NOMO-1 treated with DMSO at 0.1 percent for 48 hours (cell line): ENCODE data around the gene INHBB.
"Not testable (repeated sequence)": the region's sequence is repeated elsewhere in the genome, so short reads cannot be mapped to it uniquely, and the experiment has no call there.

Experiments
- DNase-seq: peaks from one replicate; lab custom pipeline; 2025; ENCODE audit not compliant: unreplicated experiment; lab: John Stamatoyannopoulos, UW

Gene INHBB

DNA sequence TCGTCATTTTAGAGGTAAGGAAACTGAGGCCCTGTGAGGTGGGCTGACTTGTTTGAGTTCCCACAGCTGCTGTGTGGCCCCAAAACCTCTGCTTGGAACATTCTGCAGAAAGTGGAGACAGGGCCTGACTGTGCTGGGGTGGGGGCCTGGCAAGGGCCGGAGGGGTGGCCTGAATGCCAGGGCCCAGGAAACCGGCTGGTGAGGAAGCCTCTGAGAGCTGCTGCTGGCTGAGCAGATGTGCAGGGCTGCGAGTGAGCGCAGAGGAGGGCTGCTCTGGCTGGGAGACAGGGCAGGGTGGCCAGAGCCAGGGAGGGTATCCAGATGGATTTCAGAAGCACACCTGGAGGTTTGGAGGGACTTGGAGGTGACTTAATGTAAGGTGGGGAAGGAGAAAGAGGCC is 29.9 kb upstream of the INHBB start:
- DNase-seq: no peak

DNA sequence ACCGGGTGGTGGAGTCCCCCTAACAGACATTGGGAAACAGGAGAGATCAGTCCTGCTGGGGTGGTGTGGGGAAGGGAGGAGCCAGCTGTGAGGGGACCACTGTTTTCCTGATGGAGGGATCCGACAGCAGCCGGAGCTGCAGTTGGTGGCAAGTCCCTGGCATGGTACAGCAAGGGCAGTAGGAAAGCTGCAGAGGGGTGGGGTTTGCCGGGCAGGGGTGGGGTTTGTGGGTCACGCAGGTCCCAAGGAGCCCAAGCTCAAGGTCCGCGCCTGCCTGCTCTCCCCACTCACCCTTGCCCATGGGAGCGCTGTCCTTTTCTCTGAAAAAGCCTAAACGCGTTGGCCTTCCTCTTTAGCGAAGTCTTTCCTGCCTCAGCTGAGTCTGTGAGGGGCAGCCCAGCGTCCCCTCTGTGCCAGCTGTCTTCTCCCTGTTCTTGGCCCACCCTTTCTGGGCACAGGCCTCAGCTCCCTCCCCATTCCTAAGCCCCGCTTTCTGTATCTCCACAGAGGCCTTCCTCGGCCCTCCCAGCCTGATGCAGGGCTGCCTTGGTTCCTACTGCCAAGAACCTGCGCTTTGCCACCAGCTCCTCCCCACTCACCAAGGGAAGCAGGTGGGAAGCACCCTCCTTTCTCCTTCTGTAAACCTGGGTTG is 29.3 kb upstream of the INHBB start:
- DNase-seq: no peak

DNA sequence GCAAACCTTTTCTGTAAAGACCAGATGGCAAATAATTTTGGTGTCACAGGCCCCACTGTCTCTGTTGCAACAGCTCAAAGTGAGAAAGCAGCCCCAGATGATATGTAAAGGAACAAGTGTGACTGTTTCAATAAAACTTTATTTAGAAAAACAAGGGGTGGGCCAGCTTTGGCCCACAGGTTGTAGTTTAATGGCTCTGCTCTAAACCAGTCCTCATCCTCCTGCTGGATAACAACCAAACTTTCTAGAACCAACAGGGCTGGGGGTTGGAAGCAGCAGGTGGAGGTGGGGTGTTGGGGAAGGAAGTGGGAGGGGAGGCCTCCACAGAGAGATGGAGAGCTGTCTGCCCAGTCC is 28.8 kb upstream of the INHBB start:
- no peak for DNase-seq

DNA sequence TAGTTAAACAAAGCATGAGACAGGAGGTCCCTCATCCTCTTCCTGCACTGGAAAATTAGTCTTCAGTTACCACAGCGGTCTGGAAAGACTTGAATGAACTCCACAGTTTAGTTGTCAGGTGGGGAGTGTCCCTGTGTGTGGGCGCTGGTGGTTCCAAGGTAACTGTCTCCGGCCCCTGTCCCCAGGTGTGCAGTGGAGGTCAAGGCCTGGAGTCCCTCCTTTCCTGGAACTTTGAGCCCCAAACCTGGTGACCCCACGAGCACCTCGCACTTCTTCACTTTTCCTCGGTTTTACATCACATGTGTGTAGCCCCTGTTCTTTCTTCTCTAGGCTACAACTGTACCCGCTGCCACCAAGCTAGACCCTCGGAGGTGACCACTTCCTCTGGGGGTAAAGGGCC is 28.0 kb upstream of the INHBB start:
- no peak for DNase-seq

DNA sequence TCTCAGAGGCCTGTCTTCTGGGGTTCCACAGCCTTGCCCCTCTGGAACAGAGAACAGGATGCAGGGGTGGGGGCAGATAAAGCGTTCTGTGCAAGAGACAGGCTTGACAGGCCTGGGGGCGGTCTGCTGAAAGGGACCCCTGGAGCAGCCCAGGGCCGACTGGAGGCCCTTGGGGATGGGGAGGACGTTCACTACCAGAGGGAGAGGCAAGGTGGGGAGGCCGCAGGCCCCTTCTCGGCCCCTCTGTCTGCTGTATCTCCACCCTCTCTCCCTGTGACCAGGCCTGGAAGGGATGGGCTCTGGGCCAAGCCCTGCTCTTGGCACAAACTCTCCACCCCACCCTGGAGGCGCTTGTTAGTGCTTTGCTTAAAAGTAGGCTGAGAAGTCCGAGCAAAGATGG is 27.3 kb upstream of the INHBB start:
- DNase-seq: no peak

DNA sequence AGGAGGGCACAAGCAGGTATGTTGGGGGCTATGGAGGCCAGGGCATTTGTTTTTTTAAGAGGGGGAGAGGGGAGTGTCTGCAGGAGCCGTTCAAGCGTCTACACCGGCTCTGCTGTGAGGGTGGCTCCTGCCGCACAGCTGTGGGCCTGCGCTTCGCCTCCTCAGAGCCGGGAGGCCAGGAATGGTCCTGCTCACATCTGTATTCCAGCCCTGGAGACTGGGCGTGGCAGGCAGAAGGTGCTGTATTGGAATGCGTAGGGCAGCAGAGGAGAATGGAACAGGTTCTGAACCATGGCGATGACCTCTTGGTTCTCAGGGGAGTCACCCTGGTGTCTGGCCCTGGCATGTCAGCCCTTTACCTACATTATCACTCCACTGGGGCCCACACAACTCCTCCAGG is 26.8 kb upstream of the INHBB start:
- no peak for DNase-seq

DNA sequence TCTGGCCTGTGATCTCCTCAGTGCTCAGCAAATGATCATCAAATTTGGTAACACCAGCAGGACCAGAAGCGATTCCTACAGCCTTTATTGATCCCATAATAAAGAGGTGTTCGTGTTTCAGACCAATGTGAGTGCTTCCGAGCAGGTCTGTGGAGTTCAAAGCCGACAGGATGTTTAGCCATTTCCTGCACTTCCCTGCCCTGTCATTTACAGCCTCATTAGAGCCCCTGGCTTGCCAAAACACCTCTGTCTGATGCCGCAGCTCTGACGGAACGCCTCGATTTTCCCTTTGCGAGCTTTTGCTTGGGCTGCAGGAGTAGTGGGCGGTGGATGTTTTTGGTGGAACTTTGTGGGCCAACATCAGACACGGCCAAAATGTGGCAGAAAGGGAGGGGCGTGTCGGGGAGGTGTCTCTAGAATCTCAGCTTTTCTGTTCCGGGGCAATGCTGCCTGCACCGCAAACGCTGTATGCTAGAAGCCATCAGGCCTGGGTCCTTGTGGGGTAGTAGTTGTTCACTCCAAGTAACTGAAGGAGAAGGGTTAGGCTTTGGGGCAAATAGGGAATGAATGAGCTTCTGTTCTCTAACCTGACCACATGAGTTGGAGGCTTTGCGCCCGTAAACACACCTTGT is 26.1 kb upstream of the INHBB start:
- no peak for DNase-seq

DNA sequence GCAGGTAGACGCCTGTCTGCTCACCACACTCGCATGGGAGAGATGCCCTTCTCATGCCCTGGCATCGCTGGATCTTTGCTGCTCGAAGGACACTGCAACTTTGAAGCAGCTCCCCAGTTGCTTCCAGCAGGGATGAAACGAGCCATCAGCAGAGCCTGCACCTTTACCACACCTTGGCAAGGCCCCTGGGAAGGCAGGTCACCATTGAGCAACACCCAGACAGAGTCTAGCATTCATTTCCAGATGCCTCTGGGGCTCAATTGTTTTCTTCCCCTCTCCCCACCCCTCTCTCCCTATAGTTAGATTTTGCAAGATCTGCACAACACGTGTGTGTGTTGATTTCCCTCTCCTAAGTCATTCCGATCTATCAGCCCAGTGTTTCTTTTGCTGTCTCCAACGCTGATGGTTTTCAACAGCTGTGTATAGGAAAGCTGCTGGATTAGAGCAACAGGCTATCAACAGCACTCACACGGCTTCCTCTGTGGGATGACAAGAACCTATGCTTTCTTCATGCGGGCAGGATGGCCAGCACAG is 25.6 kb upstream of the INHBB start:
- no peak for DNase-seq

DNA sequence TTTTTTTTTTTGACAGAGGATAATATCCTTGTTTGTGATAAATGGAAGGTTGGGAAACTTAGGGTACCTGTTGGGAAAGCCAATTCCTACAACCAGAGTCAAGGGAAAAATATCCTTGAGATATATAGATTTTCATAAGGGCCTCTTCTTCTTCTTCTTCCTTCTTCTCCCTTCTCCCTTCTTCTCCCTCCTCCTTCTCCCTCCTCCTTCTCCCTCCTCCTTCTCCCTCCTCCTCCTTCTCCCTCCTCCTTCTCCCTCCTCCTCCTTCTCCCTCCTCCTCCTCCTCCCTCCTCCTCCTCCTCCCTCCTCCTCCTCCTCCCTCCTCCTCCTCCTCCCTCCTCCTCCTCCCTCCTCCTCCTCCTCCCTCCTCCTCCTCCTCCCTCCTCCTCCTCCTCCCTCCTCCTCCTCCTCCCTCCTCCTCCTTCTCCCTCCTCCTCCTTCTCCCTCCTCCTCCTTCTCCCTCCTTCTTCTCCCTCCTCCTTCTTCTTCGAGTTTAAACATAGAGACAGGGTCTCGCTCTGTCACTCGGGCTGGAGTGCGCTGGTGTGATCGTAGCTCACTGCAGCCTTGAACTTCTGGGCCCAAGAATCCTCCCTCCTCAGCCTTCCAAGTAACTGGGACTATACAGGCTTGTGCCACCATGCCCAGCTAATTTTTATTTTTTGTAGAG is 24.9 kb upstream of the INHBB start:
- not testable (repeated sequence) for DNase-seq

DNA sequence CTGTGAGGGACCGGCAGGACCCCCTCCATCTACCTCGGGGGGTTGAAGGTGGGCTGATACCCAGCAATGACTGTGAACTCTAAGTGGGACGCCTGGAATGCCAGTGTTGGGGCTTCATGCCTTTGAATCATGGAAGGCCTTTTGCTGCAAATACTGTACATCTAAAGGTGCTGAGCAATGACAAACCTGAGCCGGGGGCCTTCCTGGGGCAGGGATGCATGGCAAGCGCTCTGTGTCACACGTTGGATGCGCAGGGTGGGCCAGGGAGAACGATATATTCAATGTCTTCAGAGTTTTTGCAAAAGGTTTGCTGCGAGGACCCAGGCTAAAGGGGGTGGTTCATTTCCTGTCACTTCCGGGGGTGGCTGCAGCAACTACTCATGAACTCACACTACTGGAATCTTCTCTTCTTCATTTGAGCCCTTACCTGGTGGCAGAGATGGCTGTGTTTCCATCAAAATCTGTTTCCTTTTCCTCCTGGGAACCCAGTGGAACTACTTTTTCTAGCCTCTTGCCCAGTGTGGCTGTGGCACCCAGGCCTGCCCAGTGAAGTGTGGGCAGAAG is 24.1 kb upstream of the INHBB start:
- DNase-seq: no peak

DNA sequence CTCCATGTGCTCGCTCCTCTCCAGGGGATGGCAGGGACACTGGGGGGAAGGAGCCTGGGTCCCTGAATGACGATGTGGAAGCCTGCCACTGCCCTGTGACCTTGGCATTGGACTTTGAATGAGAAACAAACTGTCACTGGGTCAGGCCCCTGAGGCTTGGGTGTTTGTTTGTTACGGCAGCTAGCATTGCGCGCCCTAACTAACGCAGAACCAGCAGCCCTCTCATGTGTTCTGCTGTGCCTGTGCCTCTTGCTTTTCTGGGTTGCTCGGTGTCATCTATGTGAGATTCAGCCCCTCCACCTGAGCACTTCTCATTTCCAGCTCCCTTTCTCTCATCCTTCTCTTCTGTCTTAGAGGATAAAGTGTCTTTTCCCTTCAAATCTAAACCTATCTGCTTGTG is 23.6 kb upstream of the INHBB start:
- no peak for DNase-seq

DNA sequence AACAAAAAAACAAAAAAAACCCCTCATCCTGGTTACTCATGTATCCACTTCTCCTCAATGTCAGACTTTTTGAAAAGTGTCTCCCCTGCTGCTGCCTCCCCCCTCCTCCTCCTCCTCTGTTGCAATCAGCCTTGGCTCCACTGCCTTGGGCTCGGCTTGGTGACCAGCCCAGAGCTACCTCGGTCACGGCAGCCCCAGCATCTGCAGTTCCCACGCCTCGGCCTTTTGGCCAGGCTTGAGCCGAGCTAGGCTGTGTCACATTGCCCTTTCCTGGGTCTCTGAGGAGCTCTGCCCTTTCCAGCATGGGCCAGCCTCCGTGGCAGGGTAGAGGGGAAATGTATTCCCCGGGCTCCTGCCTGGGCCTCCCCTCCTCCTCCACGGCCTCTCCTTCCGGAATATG is 22.7 kb upstream of the INHBB start:
- DNase-seq: no peak

DNA sequence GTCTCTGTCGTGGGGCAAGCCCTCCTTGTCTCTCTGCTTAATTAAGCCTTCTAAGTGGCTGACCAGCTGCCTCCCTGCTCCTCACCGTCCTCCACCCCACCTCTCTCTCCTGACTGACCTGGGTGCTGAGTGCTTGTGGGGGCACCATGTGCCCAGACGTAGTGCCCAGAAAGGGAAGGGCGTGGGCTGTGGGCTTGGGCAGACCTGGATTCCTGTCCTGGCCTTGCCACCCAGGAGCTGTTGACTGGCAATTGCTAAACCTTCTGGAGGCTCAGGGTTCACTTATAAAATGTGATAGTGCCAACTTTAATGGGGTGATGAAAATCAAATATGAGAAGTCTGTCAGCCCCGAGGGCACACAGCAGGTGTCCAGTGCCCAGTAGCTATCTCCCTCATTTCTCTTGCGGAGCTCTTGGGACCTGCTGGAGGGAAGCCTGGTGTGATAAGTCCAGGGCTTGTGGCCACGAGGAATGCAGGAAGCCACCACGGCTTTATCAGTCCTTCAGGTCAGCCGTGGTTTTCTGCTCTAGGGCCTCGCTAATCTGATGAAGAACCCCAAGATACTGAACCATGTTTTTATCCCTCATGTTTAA is 22.0 kb upstream of the INHBB start:
- DNase-seq: no peak

DNA sequence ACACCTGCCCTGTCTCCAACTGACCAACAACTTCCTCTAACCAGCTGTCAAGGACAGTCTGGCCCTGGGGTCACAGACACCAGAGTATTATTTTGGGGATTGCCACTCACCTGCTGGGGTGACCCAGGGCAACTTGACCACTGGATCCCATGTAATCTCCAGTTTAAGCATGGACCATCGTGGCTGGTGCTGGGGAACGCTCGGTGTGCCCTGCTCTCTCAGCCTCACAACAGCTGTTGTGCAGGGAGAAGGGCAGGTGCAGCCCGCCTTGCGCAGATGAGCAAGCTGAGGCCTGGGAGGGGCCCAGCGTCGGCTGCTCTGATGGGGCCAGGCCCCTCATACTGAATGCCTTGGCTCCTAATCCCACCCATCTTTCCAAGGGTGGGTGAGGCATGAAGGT is 21.0 kb upstream of the INHBB start:
- no peak for DNase-seq

DNA sequence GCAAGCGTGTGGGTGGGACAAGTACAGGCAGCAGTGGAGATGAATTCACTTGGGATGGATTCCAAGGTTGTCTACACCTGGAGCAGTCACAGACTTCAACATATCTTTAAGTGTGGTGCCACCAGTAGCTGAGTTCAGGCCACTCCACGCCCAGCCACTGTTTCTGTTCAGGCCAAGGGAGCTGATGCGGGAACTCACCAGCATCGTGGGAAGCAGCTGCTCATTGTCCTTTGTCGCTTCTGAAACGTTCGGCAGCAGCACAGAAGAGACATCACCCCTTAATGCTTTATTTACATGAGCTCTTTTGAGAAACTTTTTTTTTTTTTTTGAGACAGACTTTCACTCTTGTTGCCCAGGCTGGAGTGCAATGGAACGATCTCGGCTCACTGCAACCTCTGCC is 19.9 kb upstream of the INHBB start:
- DNase-seq: no peak

DNA sequence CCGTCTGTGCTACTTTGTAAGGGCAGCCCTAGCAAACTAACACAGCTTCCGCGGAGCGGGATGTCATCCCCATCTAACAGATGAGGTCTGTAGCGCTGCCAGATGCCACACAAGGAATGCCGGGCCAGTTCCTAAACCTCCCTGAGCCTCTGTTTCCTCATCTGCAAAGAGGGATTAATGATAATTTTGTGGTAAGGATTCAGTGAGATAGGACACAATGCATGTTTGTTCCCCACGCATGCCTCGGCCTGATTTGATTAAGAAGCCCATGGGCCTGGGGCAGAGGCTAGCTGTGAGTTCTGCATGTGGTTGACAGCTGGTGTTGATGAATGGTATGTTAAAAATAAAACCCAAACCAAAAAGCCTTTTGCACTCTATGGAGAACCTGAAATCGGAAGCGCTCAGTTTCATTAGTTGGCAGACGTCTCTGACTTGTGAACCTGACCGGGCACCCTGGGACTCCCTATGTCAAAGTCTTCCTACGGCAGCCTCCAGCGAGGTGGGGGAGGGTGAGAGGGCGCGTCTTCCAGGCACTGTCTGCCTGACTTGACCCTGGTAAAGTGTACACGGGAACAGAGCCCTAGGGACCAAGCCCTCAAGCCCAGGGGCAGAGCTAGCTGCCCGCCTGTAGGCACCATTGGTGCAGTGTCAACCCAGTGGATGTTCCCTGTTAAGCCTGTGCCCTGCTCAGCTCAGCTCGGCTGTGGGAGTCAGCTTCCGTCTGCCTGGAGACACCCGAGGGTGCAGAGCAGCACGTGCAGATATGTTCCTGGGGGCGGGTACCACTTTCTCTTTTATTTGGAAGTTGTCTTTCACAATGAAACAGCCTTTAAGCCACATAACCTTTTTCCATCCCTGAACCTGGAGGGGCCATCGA is 14.8 kb upstream of the INHBB start:
- peak; percentile 65 for DNase-seq

DNA sequence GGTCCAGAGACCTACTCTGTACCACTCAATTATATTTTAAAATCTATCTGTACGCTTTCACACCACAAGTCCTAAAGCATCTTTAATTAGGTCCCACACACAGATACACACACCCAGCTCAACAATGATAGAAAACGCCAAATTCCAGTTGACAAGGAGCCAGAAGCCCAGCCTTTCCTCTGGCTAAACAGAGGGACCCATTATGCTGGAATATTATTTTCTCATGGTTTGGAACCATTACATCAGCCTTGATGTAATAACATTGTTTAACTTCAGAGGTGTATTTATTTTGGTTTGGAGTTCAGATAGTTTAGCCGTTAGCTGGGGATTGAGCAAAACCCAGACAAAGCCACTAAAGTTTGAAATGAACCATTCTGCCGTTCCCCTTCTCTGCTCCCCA is 14.0 kb upstream of the INHBB start:
- no peak for DNase-seq

DNA sequence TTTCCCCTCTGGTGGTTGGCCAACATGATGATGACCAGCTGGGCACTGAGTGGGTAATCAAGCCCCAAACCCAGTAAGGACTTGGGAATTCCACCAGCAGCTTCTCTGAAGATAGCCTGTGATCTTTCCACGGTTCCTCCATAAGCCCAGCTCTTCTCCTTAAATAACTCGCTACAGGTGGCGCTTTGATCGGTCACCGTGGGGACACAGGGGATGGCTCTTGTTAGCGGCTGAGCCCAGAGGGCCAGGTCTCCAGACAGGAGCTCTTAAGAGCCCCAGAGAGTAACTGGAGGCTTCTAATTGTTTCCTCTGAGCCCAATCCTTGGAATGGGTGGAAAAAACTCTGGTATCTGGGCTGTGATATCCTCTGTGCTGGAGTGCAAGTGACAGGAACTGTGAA is 13.6 kb upstream of the INHBB start:
- no peak for DNase-seq

DNA sequence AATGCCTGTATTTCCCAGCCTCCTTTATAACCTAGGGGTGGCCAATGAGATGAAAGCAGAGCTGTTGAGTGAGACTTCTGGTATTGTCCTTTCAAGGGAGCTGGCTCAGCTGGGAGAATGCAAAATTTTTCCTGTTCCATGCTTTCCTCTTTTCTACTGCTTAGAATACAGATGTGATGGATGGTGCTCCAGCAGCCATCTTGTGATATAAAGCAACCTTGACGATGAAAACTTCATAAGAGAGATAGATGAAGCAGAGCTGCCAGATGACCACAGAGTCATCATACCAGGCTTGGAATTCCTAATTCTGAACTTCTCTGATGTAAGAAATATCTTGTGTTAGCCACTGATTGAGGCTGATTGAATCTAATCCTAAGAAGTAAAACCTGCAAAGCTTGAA is 11.9 kb upstream of the INHBB start:
- DNase-seq: no peak

DNA sequence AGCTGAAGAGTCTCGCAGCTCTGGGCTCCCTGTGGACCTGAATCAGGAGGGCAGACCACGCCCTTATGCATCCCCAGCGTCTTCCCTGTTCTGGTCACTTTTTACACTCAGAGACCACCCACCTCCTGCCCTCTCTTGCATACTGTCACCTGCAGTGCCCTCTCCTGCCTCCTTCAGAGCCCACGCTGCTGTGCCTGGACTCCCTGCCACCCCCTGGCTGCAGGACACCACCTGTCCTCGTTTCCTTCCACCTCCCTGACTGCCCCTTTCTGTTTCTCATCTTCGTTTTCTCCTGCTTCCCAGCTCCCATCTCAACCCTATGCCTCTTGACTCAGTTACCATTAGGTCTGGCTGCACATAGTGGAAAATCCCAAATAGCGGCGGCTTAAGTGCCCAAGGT is 9.2 kb upstream of the INHBB start:
- no peak for DNase-seq

DNA sequence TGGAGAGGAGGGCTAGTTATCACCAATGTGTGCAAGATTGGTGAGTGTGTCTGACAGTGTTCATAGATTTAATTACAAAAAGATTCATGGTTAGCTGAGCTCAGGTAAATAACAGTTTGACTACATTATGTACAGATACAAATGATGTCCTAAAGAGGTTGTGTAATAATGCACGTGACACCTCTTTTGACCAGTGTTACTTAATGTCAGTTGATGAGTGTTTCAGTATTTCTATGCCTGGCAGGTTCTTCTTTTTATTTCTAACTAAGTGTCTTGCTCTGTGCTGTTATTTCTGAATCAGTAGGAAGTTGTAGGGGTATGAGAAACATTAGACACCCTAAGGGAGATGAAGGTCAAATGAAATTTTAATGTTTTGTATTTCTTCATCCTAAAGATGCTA is 7.9 kb upstream of the INHBB start:
- DNase-seq: peak; percentile 92
